Lower leg skin (tissue), 4 donors: ENCODE data around the gene ORMDL2. TPM values are rescaled to one million over a fixed set of nuclear protein-coding genes. Genes with fewer than 3 reads are reported as not detected.

Experiments
- DNase-seq, 2 donors: peaks; one replicate each; pipeline ENCODE4 v3.0.0-alpha.2; 2019; ENCODE audit warnings: low spot score in 2 of 2
- H3K4me3 ChIP-seq: fragments of 200-600 bp; sonication (generic); 2 replicates; pipeline ENCODE4 v1.5.1; 2017; ENCODE audit warnings: mild to moderate bottlenecking, low read depth; ENCODE audit not compliant: poor library complexity, severe bottlenecking
- POLR2A ChIP-seq, 2 donors: fragments of 450-650 bp; IDR thresholded peaks; one replicate each; pipeline ENCODE4 v1.6.1; 2016 to 2017; ENCODE audit warnings: antibody characterized with exemption in 2 of 2, mild to moderate bottlenecking in 1 of 2, moderate library complexity in 1 of 2
- WGBS, 2 donors: methylation state at CpG; one replicate each; pipeline ENCODE4 v1.1.5; 2018; 5-methylcytosine and 5-hydroxymethylcytosine counted together
- intact Hi-C: fragments of 100-400 bp; cut with DNase I; formaldehyde crosslinking; loops from one replicate; pipeline ENCODE4 v1.15.0; 2023; ENCODE audit warnings: low total_unique reads
- total RNA-seq, 4 donors: library from RNA; depleted of rRNA; stranded (reverse); fragments of >200 nt; gene quantifications; one replicate each; pipeline ENCODE4 v1.1.0, GENCODE V29; 2016
- TF ChIP-seq, protein P1 (sequence below), 3 donors: fragments of 450-650 bp; IDR thresholded peaks; one replicate each; pipeline ENCODE4 v1.5.1; 2016; ENCODE audit warnings: antibody characterized with exemption in 3 of 3, mild to moderate bottlenecking in 3 of 3, moderate library complexity in 2 of 3

The ORMDL2 gene
- total RNA-seq, 4 donors from 2014 or later, result 10.7 to 21.5 (median 17.8) TPM

DNA sequence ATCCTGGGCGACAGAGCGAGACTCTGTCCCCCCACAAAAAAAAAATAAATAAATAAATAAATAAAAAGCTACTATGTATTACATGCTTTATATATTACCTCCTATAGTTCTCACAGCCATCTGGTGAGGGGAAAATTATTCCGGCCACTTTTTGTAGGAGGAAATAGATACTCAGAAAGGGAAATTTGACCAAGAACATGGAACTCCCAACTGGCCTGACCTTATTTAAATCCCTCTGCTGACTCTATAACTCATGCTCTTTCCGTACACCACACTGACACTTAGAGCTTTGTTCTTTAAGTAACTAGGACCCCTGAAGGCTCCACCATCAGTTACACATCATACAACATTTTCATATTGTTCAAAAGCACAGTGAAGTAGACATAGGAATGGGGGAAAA lies 27.1 kb downstream of the ORMDL2 start:
- intact Hi-C loops, result no loop called here
- no peak for DNase-seq
- H3K4me3 ChIP-seq, result no peak overlapping the region
- no peak for TF ChIP-seq POLR2A (IDR thresholded peaks at IDR 0.05)
- TF ChIP-seq, protein P1, sequence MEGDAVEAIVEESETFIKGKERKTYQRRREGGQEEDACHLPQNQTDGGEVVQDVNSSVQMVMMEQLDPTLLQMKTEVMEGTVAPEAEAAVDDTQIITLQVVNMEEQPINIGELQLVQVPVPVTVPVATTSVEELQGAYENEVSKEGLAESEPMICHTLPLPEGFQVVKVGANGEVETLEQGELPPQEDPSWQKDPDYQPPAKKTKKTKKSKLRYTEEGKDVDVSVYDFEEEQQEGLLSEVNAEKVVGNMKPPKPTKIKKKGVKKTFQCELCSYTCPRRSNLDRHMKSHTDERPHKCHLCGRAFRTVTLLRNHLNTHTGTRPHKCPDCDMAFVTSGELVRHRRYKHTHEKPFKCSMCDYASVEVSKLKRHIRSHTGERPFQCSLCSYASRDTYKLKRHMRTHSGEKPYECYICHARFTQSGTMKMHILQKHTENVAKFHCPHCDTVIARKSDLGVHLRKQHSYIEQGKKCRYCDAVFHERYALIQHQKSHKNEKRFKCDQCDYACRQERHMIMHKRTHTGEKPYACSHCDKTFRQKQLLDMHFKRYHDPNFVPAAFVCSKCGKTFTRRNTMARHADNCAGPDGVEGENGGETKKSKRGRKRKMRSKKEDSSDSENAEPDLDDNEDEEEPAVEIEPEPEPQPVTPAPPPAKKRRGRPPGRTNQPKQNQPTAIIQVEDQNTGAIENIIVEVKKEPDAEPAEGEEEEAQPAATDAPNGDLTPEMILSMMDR (IDR thresholded peaks at IDR 0.05), result no peak
- WGBS, 2 donors, result 85 to 92% methylated on average over 4 of the region's 4 CpGs

DNA sequence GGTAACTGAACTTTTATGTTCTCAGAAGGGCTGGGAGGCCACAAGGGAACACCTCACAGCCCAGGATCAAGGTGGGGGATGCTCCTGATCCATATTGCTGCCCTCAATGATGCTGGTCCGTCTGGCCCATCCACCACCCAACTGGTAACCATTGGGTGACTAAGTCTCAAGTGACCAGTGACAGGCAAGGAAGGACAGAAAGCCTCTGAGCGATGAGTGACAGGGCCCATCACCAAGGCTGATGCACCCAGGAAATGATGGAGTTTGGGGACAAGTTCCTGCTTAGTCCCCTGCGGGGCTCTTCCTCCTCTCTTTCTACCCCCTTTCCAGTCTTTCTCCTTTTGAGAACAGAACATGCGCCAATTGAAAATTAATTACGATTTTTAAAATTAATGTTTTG lies 27.5 kb downstream of the ORMDL2 start:
- intact Hi-C loops, result no loop called here
- no peak overlapping the region for H3K4me3 ChIP-seq
- no peak for TF ChIP-seq POLR2A (IDR thresholded peaks at IDR 0.05)
- TF ChIP-seq, protein P1 (IDR thresholded peaks at IDR 0.05), result no peak
- no peak for DNase-seq
- 76 to 80% methylated on average over 5 of the region's 5 CpGs for WGBS, 2 donors

DNA sequence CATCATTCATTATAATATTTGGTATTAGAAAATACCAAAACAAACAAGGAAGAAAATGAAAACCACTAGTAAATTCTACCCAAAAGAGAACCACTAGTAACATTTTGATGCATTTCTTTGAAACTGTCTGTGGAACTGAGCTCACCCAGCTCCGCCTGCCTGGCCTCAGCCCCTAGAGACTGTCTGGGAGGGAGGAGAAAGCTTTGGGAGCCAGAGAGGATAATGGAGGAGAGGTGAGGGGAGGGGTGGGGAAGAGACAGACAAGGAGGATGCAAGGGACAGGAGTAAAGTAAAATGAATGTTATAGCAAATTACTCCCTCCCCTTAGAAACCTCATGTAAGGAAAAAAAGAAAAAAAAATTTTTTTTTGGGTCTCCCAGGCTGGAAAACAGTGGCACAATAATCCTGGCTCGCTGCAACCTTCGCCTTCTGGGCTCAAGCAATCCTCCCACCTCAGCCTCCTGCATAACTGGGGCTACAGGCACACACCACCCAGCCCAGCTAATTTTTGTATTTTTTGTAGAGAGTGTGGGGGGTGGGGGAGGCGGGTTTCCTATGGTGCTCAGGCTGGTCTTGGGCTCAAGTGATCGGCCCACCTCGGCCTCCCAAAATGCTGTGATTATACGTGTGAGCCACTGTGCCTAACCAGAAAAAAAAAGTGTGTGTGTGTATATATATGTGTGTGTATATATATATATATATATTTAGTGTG lies 28.1 kb downstream of the ORMDL2 start:
- no peak for DNase-seq

DNA sequence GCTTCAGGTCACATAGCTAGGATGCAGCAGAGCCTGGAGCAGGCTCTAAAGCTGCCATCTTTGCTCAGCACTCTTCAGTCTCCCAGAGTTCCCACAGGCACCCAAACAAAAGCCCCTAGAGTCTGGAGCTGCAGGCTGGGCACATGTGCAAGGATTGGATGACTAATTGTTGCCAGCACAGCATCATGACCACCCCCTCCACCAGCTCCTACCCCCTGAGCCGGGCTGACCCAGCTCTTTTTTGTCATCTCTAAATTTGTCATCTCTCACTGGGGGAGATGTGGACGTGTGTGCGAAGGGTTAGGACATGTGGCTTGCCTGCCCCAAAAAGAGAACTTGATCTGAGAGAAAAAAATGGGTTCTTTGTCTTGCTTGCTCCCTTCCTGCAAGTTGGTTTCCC lies 29.2 kb downstream of the ORMDL2 start:
- no peak overlapping the region for H3K4me3 ChIP-seq
- no peak for TF ChIP-seq POLR2A (IDR thresholded peaks at IDR 0.05)
- TF ChIP-seq, protein P1 (IDR thresholded peaks at IDR 0.05), result no peak
- peak in 1 of 2 donors; percentile 90 for DNase-seq
- intact Hi-C loops, result no loop called here
- 38 to 45% methylated on average over 3 of the region's 3 CpGs for WGBS, 2 donors

More for the DNA sequence above, 28.1 kb downstream of the ORMDL2 start:
- no peak for TF ChIP-seq POLR2A (IDR thresholded peaks at IDR 0.05)
- intact Hi-C loops, result no loop called here
- no peak overlapping the region for H3K4me3 ChIP-seq
- 77 to 78% methylated on average over 7 of the region's 7 CpGs for WGBS, 2 donors

DNA sequence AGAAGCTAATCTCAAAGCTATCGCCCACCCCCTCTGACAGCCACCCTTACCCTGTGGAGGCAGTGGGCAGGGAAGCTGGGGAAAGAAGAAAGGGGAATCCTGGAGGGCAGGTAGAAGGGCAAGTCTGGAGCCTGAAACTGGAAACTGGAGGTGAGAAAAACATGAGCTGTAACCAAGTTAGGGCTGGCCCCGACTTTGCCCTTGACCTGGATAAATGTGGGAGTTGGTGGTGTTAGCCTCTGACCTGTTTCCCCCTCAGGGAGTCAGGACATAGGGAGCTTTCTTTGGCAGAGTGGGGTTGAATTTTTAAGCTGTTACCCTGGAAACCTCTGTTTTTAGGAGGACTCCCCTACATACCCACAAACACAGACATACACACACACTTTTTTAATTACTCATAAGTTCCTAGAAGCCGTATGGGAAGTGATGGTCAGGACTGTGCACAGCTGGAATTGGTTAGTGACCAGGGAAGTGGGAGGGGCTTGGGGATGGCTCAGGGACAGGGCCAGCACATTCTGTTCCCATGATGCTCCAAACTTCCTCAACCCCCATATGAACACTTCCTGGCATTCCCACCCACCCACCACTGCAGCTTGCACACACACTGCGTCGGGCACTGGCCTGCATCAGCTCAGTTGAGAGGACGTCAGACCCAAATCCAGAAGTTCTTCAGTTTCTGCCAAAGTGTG lies 29.9 kb downstream of the ORMDL2 start:
- whole genome bisulfite sequencing, 2 donors, result 31 to 42% methylated on average over 6 of the region's 6 CpGs
- H3K4me3 ChIP-seq, result no peak overlapping the region
- no peak for TF ChIP-seq POLR2A (IDR thresholded peaks at IDR 0.05)
- TF ChIP-seq, protein P1 (IDR thresholded peaks at IDR 0.05), result no peak
- intact Hi-C loops, result no loop called here
- peak; percentile 93 to 97 for DNase-seq

DNA sequence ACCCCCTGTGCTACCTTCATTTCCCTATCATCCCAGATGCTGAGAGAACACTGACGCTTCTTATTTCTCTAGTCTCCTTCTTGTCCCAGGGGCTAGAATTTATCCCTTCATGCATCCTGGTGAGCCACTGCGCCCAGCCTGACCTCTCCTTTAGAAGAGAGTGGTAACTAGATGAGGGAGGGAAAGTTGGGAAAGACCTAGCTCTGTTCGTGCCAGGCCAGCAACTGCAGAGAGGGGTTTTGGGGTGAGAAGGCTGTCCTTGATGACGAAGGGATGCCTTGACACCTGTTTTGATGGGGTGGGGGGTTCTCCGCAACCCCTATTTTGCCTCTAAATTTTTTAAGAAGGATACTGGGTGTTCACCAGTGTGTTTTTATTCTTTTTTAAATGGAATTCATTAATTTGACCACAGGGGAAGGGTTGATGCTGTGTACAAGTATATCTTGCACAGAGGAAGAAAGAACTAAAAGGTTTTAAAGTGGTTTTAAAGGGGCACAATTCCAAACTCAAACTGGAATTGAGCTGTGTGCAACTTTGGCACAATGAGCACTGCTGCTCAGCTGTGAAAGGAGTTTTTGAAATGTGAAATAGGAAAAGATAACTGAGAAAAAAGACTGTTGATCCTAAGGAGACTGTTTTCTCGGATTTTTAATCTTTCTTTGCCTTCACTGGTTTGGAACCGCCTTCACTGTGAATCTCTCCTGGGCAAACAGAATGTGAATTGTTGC lies 31.9 kb downstream of the ORMDL2 start:
- no peak for DNase-seq
- intact Hi-C loops, result no loop called here
- 75 to 86% methylated on average over 7 of the region's 7 CpGs for WGBS, 2 donors
- TF ChIP-seq POLR2A (IDR thresholded peaks at IDR 0.05), result no peak
- TF ChIP-seq, protein P1 (IDR thresholded peaks at IDR 0.05), result no peak
- H3K4me3 ChIP-seq, result no peak overlapping the region
